ENCODE data around the gene CBARP. TPM values are rescaled to one million over a fixed set of nuclear protein-coding genes. Genes with fewer than 3 reads are reported as not detected.

Gene CBARP
- total RNA-seq, 1 experiment from 2014 or later, result 28.4 TPM

GRCh38 chr19:1275260-1275975 lies 37.6 kb upstream of the CBARP start, which contains the start of gene FAM174C:
TSS of gene FAM174C (plus strand) at chr19:1275530. CDS start at chr19:1275550, 20 bp downstream.
- Histone ChIP-seq H4K91ac (ENCODE audit: insufficient read length, low read depth, low read length) (no peak within 1 kb of the TSS), H3K23me2 (ENCODE audit: insufficient read length, low read depth, low read length, poor library complexity, severe bottlenecking) (peaks cover 9% of the 10 kb centered on the region), H3K79me2 (ENCODE audit: insufficient read depth, low read length) (no peaks in the 10 kb centered on the region; the same call in 1 of the 2 replicates), H2BK120ac (ENCODE audit: low read depth, low read length, poor library complexity, severe bottlenecking) (no peak within 1 kb of the TSS), H3K27me3 (ENCODE audit: insufficient read depth, low read length) (no peaks in the 10 kb centered on the region), H3K56ac (ENCODE audit: insufficient read length, low read depth, low read length) (no peak within 1 kb of the TSS), H3K9ac (ENCODE audit: extremely low read depth, insufficient read length, low read length) (peak within 1 kb of the TSS; percentile 71), H3K79me1 (ENCODE audit: insufficient read depth, low read depth, low read length, poor library complexity, severe bottlenecking) (peaks cover 9% of the 10 kb centered on the region), H2AFZ (ENCODE audit: low read length) (no peak within 1 kb of the TSS), H4K8ac (replicated peaks; ENCODE audit: insufficient read length, low read depth, low read length) (no peak within 1 kb of the TSS), H3K23ac (ENCODE audit: insufficient read length, low read depth, low read length) (no peak within 1 kb of the TSS), H3K27ac (ENCODE audit: insufficient read length, low read depth, low read length) (no peak within 1 kb of the TSS), H2BK5ac (ENCODE audit: insufficient read length, low read length) (no peak within 1 kb of the TSS), H3T11ph (ENCODE audit: low read length) (no peak within 1 kb of the TSS), H2BK12ac (ENCODE audit: insufficient read length, low read depth, low read length) (no peak within 1 kb of the TSS), H4K5ac (ENCODE audit: insufficient read length, low read depth, low read length) (no peak within 1 kb of the TSS), H2AK5ac (ENCODE audit: insufficient read length, low read length) (no peak within 1 kb of the TSS), H3K9me3 (ENCODE audit: control insufficient read depth, low read depth, low read length) (no peaks in the 10 kb centered on the region), H4K20me1 (ENCODE audit: control insufficient read depth, insufficient read depth, insufficient read length) (no peaks in the 10 kb centered on the region), H3K14ac (ENCODE audit: insufficient read depth, low read length) (peak within 1 kb of the TSS; percentile 75), H3K18ac (ENCODE audit: insufficient read length, low read depth, low read length) (peak within 1 kb of the TSS; percentile 67), H2BK20ac (ENCODE audit: low read depth, low read length, poor library complexity, severe bottlenecking) (no peak within 1 kb of the TSS), H3K4me2 (ENCODE audit: insufficient read depth, insufficient read length, low read length) (peak within 1 kb of the TSS; percentile 67), H3K4me1 (ENCODE audit: insufficient read depth, low read length) (no peaks in the 10 kb centered on the region), H3K4ac (ENCODE audit: low read depth, low read length) (no peak within 1 kb of the TSS), H2BK15ac (ENCODE audit: low read depth, low read length) (no peak within 1 kb of the TSS; the same call in 1 of the 2 replicates)
- TF ChIP-seq, protein P1, sequence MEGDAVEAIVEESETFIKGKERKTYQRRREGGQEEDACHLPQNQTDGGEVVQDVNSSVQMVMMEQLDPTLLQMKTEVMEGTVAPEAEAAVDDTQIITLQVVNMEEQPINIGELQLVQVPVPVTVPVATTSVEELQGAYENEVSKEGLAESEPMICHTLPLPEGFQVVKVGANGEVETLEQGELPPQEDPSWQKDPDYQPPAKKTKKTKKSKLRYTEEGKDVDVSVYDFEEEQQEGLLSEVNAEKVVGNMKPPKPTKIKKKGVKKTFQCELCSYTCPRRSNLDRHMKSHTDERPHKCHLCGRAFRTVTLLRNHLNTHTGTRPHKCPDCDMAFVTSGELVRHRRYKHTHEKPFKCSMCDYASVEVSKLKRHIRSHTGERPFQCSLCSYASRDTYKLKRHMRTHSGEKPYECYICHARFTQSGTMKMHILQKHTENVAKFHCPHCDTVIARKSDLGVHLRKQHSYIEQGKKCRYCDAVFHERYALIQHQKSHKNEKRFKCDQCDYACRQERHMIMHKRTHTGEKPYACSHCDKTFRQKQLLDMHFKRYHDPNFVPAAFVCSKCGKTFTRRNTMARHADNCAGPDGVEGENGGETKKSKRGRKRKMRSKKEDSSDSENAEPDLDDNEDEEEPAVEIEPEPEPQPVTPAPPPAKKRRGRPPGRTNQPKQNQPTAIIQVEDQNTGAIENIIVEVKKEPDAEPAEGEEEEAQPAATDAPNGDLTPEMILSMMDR (conservative IDR thresholded peaks at IDR 0.05), result no peak
- Mint-ChIP-seq H3K27ac (peak within 1 kb of the TSS; percentile 94 to 99 (median 95); a peak in 5 of 7 replicates), H3K27me3 (ENCODE audit: low read depth) (no peaks in the 10 kb centered on the region; the same call in 1 of the 2 replicates), H3K36me3 (ENCODE audit: insufficient read depth in 1 of 3, low read depth in 3 of 3) (peaks cover 34 to 74% (median 52%) of the 10 kb centered on the region in 3 experiments), H3K4me1 (peaks cover 36 to 42% of the 10 kb centered on the region in 2 experiments), H3K4me3 (peak within 1 kb of the TSS; percentile 71 to 87), H3K9me3 (no peaks in the 10 kb centered on the region)
- WGBS (ENCODE audit: extremely low coverage, insufficient read length, low lambda C conversion rate), result no CpG with 5 or more reads among the region's 98 CpGs
- peak; percentile 97 for DNase-seq

All from H9 (cell line).